Stimulated activated CD4-positive, alpha-beta T cell treated with anti-CD3 and anti-CD28 coated beads, Interleukin-15, amount 100 ng/mL, for 48 hours (primary cell): ENCODE data around the gene CWC27.
"Not testable (repeated sequence)": the region's sequence is repeated elsewhere in the genome, so short reads cannot be mapped to it uniquely, and the experiment has no call there.

Experiments
- DNase-seq, 2 donors: peaks; one replicate each; pipeline ENCODE4 v3.0.0-alpha.2; 2020; ENCODE audit warnings: low read depth in 2 of 2

Gene CWC27

DNA sequence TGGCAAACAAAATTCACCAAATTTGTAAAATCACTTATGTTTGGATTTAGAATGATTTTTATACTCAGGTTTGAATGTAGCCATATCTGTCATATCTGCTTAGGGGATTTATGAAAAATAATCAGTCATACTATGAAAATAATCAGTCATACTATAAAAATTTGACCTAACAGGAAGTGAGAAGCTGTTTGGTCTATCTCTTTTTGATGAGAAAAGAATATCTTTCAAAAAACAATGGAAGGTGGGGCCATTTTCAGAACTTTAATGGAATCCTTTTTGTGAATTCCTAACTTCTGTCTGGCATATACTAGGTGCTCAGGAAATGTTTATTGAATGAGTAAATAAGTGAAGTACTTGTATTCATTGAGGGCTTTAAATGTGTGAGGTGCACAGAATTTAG lies 70.1 kb downstream of the CWC27 start:
- no peak for DNase-seq

DNA sequence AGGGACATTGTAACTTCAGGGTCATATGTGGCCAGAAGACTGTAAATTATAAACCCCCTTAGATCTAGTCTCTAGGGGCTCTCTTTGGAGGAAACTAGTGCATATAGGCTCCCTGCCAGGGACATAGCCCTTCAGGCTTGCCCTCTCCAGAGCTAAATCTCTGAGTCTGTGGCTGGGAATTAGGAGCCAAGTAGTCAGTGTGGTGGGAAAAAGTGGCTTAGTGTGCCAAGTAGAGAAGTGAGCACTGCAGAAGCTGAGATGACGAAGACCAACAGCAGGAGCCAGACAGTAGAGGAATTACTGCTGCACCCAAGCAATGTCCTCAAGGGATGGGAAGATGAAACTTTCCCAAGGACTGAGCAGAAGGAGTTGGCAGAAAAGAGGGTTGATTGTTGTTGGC lies 71.2 kb downstream of the CWC27 start:
- no peak for DNase-seq

DNA sequence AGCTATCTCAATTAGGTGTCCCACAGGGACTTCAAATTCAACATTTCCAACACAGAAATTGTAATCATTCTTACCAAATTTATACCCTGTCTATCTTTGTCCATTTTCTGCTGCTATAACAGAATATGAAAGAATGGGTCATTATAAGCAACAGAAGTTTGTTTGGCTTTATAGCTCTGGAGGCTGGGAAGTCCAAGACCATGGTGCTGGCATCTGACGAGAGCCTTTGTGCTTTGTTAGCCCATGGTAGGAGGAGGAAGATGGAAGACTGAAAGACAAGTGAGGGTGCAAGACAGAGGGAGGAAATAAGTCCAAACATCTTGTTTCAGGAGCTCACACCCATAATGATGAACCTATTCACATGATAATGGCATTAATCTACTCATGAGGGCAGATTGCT lies 72.2 kb downstream of the CWC27 start:
- DNase-seq, result no peak

DNA sequence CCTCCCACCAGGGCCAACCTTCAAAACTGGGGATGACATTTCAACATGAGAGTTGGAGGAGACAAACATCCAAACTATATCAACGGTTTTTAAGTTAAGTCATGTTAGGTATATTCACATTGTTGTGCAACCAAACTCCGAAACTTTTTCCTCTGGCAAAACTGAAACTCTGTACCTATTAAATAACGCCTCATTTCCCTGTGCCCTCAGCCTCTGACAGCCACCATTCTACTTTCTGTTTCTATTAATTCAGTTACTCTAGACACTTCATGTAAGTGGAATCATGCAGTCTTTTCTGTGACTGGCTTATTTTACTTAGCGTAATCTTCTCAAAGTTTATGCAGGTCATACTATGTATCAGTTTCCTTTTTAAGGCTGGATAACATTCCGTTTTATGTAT lies 85.0 kb downstream of the CWC27 start:
- DNase-seq, result no peak

GRCh38 chr5:64854855-64855254 lies 86.1 kb downstream of the CWC27 start:
- DNase-seq, result no peak

GRCh38 chr5:64859881-64860280 lies 91.2 kb downstream of the CWC27 start:
- no peak for DNase-seq

DNA sequence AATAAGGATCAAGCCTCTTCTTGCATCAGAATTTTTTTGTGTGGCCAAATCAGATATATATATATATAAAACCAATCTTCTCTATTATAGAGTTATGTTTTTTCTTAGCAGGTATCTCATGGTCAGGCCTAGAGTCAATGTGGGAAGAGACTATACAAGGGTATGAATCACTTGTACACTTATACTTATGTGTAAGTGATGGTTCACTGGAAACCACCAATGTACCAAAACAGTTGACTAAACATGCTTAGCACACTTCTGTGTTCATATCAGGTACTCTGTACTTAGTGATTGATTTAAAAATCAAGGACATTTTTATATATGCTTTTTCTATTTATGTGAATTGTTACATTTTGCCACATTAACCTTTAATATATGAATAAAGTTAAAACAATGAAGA lies 92.6 kb downstream of the CWC27 start:
- no peak for DNase-seq

- DNase-seq, result no peak
Observed at GRCh38 chr5:64864171-64864570, 95.4 kb downstream of the CWC27 start.

DNA sequence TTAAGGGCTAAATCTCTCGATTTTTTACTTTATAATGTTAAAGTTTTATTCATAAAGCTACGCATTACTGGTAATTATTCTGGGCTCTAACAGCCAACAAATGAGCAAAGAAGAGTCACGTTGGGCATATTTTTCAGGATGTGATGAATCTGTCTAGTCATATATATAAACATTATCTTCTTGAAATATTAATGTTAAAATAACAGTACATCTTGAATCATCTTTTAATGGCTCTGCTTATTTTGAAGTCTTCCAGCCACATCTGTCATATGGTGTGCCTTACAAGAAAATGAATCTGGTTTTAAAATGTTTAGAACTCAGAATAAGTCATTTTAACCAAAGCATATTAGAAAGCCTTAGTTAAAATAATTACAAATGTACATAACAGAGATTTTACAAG lies 96.9 kb downstream of the CWC27 start:
- DNase-seq, result no peak

DNA sequence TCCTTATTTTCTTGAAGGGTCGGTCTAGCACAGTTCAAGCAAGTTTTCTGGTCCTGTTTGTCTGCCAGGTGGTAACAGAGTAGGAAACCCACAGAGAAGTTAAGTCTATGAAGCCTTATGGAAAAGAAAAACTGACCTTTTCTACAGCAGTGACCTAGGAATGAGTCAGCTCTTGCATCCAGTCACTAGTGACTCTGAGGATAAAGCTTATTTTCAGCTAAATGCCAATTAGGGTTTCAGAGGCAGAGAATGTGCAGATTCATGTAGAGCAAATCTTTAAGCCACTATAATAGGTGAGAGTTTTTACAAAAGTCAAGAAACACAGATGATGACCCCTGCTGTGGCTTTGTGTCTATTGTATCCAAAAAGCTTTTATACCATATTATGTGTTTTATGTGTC lies 100.7 kb downstream of the CWC27 start:
- no peak for DNase-seq

DNA sequence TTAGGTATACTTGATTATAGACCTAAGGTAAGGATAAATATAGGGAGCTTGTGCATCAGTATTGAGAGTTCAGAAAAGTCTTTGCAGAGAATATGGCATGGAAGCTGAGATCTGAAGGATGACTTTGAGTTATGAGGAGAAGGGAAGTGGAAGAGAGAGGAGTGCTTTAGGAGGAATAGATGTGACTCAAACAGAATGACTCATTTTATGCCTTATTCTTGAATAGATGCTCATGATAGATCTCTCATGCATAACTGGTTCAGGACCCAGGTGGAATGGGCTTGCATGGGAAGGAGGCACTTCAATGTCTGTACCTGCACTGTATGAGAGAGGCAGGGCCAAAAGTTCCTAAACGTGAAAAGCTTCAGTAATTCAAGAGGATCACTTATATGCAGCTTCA lies 103.3 kb downstream of the CWC27 start:
- DNase-seq, result no peak

GRCh38 chr5:64873441-64873840 lies 104.7 kb downstream of the CWC27 start:
- DNase-seq, result no peak

- DNase-seq, result no peak
Observed at GRCh38 chr5:64874753-64875152, 106.0 kb downstream of the CWC27 start.

DNA sequence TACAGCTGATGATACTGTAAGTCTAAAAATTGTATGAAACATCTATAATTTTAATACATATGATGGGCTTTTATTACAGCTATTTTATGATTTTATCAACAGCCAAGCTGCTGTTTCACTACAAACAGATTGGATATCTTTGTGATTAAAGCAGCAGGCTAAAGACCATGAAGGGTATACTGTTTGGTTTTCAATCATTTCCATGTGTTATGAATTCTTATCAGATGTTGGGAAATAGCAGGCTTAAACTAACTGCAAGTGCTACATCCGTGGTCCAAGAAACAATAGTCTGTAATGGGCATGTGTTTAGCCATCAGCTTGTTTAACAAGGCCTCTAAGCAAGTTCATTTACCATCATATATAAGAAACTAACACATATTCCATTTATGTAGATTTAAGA lies 107.5 kb downstream of the CWC27 start:
- DNase-seq, result no peak

DNA sequence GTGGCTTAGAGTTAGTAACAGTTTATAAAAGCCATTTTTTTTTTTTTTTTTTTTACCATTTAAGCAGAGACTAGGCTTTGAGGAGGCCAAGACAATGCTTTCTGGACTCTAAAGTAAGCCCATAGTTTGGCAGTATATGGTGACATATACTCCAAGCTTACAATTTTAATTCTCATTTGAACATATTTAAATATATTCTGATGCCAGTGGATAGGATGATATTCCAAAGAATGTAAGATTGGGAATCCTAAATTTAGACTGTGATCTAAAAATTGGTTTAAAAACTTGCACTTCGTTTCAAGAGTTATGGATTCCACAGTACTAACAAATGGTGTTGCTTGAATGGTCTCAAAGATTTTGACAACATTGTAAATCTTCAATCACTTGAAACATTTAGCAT lies 112.1 kb downstream of the CWC27 start:
- DNase-seq, result no peak

DNA sequence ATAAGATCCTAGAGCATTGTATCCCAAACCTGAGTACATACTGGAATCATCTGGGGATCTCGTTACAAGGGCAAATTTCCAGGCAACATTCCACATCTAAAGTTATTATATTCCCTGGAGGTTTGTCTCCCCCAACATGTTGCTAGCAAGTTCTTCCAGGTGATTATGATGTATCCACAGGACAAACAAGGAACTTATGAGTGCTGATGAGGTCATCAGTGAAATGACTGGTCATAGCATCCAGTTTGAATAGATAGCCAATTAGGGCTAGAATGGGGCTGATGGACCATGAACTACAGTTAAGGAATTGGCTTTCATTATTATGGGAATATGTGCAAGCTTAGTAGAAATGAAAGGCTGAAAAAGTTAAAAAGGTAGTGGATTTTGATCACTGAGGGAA lies 115.2 kb downstream of the CWC27 start:
- DNase-seq, result no peak

- DNase-seq, result no peak
Observed at GRCh38 chr5:64884541-64884940, 115.8 kb downstream of the CWC27 start.

DNA sequence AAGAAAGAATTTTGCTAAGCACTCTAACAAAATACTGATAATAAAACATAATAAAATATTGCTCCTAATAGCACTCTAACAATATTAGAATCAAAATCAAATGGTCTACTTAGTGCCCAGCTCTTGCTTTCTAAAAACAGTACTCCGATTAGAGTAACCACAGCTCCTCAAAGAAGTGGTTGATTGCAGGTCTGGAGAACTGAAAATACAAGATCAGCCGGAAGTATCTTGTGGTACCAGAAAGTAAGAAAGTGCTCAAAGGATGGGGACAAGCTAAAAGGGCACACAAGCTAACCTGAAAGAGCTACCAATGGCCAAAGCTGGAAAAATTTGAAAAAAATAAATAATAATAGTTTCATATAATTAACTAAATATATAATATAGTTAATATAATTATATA lies 119.2 kb downstream of the CWC27 start:
- no peak for DNase-seq

GRCh38 chr5:64895748-64896147 lies 127.0 kb downstream of the CWC27 start:
- no peak for DNase-seq

DNA sequence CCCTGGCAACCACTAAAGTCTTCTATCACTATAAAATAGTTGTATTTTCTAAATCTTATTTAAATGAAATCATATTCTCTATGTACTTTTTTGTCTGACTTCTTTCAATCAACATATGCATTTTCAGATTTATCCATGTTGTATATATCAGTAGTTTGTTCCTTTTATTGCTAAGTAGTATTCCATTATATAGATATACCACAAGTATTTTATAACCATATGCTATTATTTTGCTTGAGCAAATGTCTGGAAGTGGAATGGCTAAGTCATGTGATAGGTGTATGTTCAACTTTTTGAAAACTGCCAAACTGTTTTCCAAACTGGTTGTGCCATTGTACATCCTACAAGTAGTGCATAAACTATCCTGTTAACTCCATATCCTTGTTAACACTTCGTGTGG lies 131.1 kb downstream of the CWC27 start:
- no peak for DNase-seq

DNA sequence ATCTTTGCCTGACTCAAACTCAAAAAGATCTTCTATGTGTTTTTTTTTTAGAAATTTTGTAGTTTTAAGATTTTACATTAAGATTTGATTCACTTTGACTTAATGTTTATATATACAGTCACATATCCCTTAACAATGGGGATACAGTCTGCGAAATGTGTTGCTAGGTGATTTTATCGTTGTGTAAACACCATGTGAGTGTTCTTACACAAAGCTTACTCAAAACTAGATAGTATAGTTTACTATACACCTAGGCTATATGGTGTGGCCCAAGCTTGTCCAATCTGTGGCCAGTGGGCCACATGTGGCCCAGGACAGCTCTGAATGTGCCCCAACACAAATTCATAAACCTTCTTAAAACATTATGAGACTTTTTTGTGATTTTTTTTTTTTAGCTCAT lies 131.9 kb downstream of the CWC27 start:
- DNase-seq, result no peak

DNA sequence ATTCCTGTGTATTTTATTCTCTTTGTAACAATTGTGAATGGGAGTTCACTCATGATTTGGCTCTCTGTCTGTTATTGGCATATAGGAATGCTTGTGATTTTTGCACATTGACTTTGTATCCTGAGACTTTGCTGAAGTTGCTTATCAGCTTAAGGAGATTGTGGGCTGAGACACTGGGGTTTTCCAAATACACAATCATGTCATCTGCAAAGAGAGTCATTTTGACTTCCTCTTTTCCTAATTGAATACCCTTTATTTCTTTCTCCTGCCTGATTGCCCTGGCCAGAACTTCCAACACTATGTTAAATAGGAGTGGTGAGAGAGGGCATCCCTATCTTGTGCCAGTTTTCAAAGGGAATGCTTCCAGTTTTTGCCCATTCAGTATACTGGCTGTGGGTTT lies 138.7 kb downstream of the CWC27 start:
- not testable (repeated sequence) for DNase-seq

- DNase-seq, result no peak
Observed at GRCh38 chr5:64914396-64914795, 145.7 kb downstream of the CWC27 start.

DNA sequence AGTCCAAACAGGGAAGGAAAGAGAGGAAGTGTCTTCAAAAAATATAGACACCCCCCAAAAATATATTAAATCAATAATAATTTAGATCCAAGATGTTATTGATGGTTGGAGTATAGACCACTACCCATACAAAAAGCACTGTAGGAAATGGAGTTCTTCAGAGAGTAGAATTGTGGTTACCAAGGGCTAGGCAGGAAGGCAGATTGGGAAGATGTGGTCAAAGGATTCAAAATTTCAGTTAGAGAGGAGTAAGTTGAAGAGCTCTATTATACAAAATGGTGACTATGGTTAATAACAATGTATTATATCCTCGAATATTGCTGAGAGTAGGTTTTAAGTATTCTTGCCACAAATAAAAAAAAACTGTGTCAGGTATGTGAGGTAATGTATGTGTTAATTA lies 149.4 kb downstream of the CWC27 start:
- DNase-seq, result no peak

- no peak for DNase-seq
Observed at GRCh38 chr5:64921386-64921785, 152.7 kb downstream of the CWC27 start.
